Large intestine (tissue), 3 donors: ENCODE data around the gene CLCN3. TPM values are rescaled to one million over a fixed set of nuclear protein-coding genes. Genes with fewer than 3 reads are reported as not detected.

ENCODE experiments used
- DNase-seq, 2 donors: peaks; one replicate each; pipeline versions ENCODE4 v3.0.0 to v3.0.0-alpha.2; 2013
- H3K27ac ChIP-seq: one replicate; pipeline ENCODE4 v1.5.1; 2013; ENCODE audit warnings: low read length
- H3K27me3 ChIP-seq: 2 replicates; pipeline ENCODE4 v1.6.1; 2013; ENCODE audit warnings: low read length; ENCODE audit not compliant: control insufficient read depth, insufficient read depth
- H3K36me3 ChIP-seq: 2 replicates; pipeline ENCODE4 v1.6.1; 2013; ENCODE audit warnings: low read length; ENCODE audit not compliant: control insufficient read depth, insufficient read depth
- H3K4me1 ChIP-seq: one replicate; pipeline ENCODE4 v1.6.1; 2013; ENCODE audit warnings: low read length; ENCODE audit not compliant: control insufficient read depth, insufficient read depth
- H3K4me3 ChIP-seq: one replicate; pipeline ENCODE4 v1.5.1; 2013; ENCODE audit warnings: low read length
- H3K9me3 ChIP-seq: one replicate; pipeline ENCODE4 v1.6.1; 2013; ENCODE audit warnings: mild to moderate bottlenecking, low read depth, low read length, moderate library complexity; ENCODE audit not compliant: control insufficient read depth
- WGBS: methylation state at CpG from one replicate; pipeline ENCODE4 v1.1.5; 2013; ENCODE audit warnings: low lambda C conversion rate; ENCODE audit not compliant: insufficient coverage; 5-methylcytosine and 5-hydroxymethylcytosine counted together
- polyA plus RNA-seq: library from polyadenylated mRNA; unstranded; fragments of 120-200 nt; gene quantifications from one replicate; pipeline ENCODE4 v1.2.1, GENCODE V29; 2013

CLCN3 gene
- polyA plus RNA-seq, 1 donor = 48.7 TPM

- no peak for DNase-seq
- Histone ChIP-seq H3K9me3 (no peaks in the 10 kb centered on the region), H3K27me3 (no peaks in the 10 kb centered on the region), H3K4me1 (peaks cover 5% of the 10 kb centered on the region), H3K4me3 (no peak overlapping the region), H3K36me3 (no peaks in the 10 kb centered on the region), H3K27ac (no peak overlapping the region)
Observed at GRCh38 chr4:169652535-169652934, 32.2 kb downstream of the CLCN3 start.

GRCh38 chr4:169655401-169655800 is 35.0 kb downstream of the CLCN3 start:
- no peak overlapping the region for H3K27ac ChIP-seq
- no peaks in the 10 kb centered on the region for H3K27me3 ChIP-seq
- no peaks in the 10 kb centered on the region for H3K9me3 ChIP-seq
- peaks cover 10% of the 10 kb centered on the region for H3K4me1 ChIP-seq
- no peak overlapping the region for H3K4me3 ChIP-seq
- H3K36me3 ChIP-seq = no peaks in the 10 kb centered on the region
- DNase-seq = no peak
- no CpG with 5 or more reads among the region's 6 CpGs for WGBS

GRCh38 chr4:169657470-169658107 is 37.2 kb downstream of the CLCN3 start:
- no peaks in the 10 kb centered on the region for H3K36me3 ChIP-seq
- H3K27ac ChIP-seq = peak overlapping the region; percentile 94
- WGBS = 50% methylated on average over 1 of the region's 3 CpGs
- no peak overlapping the region for H3K4me3 ChIP-seq
- DNase-seq = peak; percentile 65 to 88
- no peaks in the 10 kb centered on the region for H3K9me3 ChIP-seq
- no peaks in the 10 kb centered on the region for H3K27me3 ChIP-seq
- peaks cover 10% of the 10 kb centered on the region for H3K4me1 ChIP-seq

- no peaks in the 10 kb centered on the region for H3K9me3 ChIP-seq
- no peaks in the 10 kb centered on the region for H3K36me3 ChIP-seq
- peak overlapping the region; percentile 94 for H3K27ac ChIP-seq
- no peak overlapping the region for H3K4me3 ChIP-seq
- WGBS = 31% methylated on average over 2 of the region's 2 CpGs
- DNase-seq = peak in 1 of 2 donors; percentile 29
- no peaks in the 10 kb centered on the region for H3K27me3 ChIP-seq
- H3K4me1 ChIP-seq = peaks cover 12% of the 10 kb centered on the region
Observed at GRCh38 chr4:169658196-169658595, 37.8 kb downstream of the CLCN3 start.

GRCh38 chr4:169658975-169659715 is 38.8 kb downstream of the CLCN3 start:
- Histone ChIP-seq H3K4me1 (peaks cover 19% of the 10 kb centered on the region), H3K27ac (peak overlapping the region; percentile 94)

GRCh38 chr4:169659716-169660670 is 39.6 kb downstream of the CLCN3 start:
- Histone ChIP-seq H3K36me3 (no peaks in the 10 kb centered on the region), H3K27ac (peak overlapping the region; percentile 94), H3K4me3 (peak overlapping the region; percentile 55), H3K4me1 (peaks cover 26% of the 10 kb centered on the region), H3K27me3 (no peaks in the 10 kb centered on the region), H3K9me3 (no peaks in the 10 kb centered on the region)
- 6% methylated on average over 6 of the region's 14 CpGs for WGBS
- DNase-seq = peak; percentile 97 to 99

More at GRCh38 chr4:169658975-169659715, 38.8 kb downstream of the CLCN3 start:
- DNase-seq = peak in 1 of 2 donors; percentile 25
- H3K36me3 ChIP-seq = no peaks in the 10 kb centered on the region
- H3K4me3 ChIP-seq = no peak overlapping the region
- H3K9me3 ChIP-seq = no peaks in the 10 kb centered on the region
- 55% methylated on average over 5 of the region's 6 CpGs for WGBS
- H3K27me3 ChIP-seq = no peaks in the 10 kb centered on the region

- 51% methylated on average over 3 of the region's 3 CpGs for WGBS
- H3K36me3 ChIP-seq = no peaks in the 10 kb centered on the region
- no peaks in the 10 kb centered on the region for H3K27me3 ChIP-seq
- peak overlapping the region; percentile 55 for H3K4me3 ChIP-seq
- H3K9me3 ChIP-seq = no peaks in the 10 kb centered on the region
- H3K4me1 ChIP-seq = peaks cover 34% of the 10 kb centered on the region
- no peak for DNase-seq
- peak overlapping the region; percentile 94 for H3K27ac ChIP-seq
Observed at GRCh38 chr4:169660929-169661328, 40.6 kb downstream of the CLCN3 start.

- DNase-seq = peak; percentile 9 to 63
- Histone ChIP-seq H3K4me1 (peaks cover 31% of the 10 kb centered on the region), H3K4me3 (peak overlapping the region; percentile 55), H3K36me3 (no peaks in the 10 kb centered on the region), H3K27ac (peak overlapping the region; percentile 94), H3K27me3 (no peaks in the 10 kb centered on the region), H3K9me3 (no peaks in the 10 kb centered on the region)
- 25% methylated on average over 1 of the region's 1 CpG for WGBS
Observed at GRCh38 chr4:169661761-169662160, 41.4 kb downstream of the CLCN3 start.

GRCh38 chr4:169662206-169662605 is 41.8 kb downstream of the CLCN3 start:
- Histone ChIP-seq H3K9me3 (no peaks in the 10 kb centered on the region), H3K4me3 (peak overlapping the region; percentile 55), H3K36me3 (no peaks in the 10 kb centered on the region), H3K27ac (peak overlapping the region; percentile 94), H3K4me1 (peaks cover 30% of the 10 kb centered on the region), H3K27me3 (no peaks in the 10 kb centered on the region)
- 34% methylated on average over 2 of the region's 3 CpGs for WGBS
- DNase-seq = peak in 1 of 2 donors; percentile 20

- Histone ChIP-seq H3K27me3 (no peaks in the 10 kb centered on the region), H3K4me3 (no peak overlapping the region), H3K9me3 (no peaks in the 10 kb centered on the region), H3K27ac (peak overlapping the region; percentile 66), H3K36me3 (no peaks in the 10 kb centered on the region), H3K4me1 (peaks cover 33% of the 10 kb centered on the region)
- WGBS = no CpG with 5 or more reads among the region's 2 CpGs
- no peak for DNase-seq
Observed at GRCh38 chr4:169663402-169663801, 43.0 kb downstream of the CLCN3 start.
